ENCODE results near the gene FAM83D.

The FAM83D gene

DNA sequence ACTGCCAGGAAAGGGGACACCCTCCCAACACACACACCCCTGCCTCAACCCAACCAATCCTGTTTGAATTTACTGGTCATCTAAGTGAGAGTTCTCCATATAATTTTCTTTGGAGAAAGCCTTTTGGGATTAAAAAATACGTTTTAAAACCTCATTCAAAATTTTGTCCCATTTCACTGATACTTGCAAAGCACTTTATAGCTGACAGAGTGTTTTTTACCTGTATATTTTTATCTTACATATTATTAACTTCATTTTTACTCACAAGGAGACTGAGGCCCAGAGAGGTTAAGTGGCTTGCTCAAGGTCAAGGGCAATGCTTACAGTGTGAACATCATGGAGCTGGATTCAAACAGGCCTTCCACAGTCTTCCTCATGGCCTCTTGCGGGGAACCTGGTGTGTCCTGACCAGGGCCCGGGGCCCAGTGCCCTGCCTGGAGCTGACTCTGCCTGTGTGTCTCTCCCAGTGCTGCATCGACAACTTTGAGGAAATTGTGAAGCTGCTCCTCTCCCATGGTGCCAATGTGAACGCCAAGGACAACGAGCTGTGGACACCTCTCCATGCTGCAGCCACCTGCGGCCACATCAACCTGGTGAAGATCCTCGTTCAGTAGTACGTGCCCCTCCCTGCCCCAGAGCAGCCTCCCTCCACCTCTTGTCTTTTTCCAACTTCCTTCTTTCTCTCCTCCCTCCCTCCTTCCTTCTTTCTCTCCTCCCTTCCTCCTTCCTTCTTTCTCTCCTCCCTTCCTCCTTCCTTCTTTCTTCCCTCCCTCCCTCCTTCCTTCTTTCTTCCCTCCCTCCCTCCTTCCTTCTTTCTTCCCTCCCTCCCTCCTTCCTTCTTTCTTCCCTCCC lies 30.9 kb upstream of the FAM83D start:
- no peak for DNase-seq (ENCODE audit: low spot score)

DNA sequence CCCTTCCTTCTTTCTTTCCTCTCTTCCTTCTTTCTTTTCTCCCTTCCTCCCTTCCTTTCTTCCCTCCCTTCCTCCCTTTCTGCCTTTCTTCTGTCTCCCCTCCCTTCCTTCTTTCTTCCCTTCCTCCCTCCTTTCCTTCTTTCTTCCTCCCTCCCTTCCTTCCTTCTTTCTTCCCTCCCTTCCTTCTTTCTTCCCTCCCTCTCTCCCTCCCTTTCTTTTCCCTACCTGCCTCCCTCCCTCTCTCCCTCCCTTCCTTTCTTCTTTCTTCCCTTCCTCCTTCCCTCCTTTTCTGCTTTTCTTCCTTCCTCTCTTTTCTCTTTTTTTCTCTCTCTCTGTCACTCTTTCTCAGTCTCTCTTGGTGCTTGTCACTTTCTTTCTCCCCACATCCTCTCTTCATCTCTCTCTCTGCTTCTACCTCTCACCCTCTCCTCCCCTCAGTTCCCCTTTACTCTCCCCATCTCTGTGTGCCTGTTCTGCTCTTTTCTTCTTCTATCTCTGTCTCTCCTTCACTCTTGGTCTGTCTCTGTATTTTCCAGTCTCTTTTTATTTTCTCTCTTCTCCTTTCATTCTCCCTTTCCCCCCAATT lies 30.1 kb upstream of the FAM83D start:
- DNase-seq (ENCODE audit: low spot score), result no peak

- DNase-seq (ENCODE audit: low spot score), result no peak
Observed at GRCh38 chr20:38897267-38897666, 28.9 kb upstream of the FAM83D start.

DNA sequence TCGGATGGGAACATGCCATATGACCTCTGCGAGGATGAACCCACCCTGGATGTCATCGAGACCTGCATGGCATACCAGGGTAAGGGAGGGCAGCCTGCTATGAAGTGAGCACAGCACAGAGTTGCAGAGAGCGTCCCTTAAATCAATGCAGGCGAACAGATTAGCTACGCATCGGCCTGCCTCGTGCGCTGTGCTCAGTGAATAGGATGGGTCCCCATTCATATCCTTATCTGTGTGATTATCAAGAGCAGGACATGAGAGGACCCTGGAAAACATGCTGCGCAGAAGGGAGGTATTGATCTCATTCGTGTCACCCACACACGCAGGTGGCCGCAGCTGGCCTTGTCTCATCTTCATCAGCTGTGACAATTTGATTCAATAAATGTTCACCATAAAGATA lies 25.6 kb upstream of the FAM83D start:
- no peak for DNase-seq (ENCODE audit: low spot score)

DNA sequence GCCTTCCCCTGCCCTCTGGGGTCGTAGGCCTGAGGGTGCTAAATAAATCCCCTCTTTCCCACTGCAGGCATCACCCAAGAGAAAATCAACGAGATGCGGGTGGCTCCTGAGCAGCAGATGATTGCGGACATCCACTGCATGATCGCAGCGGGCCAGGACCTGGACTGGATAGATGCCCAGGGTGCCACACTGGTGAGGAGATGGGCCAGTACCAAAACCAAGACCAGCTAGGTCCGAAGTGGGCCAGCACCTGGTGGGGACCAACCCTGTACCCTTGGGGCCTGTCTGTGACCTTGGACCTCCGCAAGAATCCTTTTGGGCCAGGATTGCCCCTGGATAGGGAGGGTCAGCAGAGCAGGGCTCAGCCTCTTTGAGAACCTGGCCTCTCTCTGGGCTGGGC lies 23.6 kb upstream of the FAM83D start:
- no peak for DNase-seq (ENCODE audit: low spot score)

- DNase-seq (ENCODE audit: low spot score), result no peak
Observed at GRCh38 chr20:38903335-38903734, 22.9 kb upstream of the FAM83D start.

DNA sequence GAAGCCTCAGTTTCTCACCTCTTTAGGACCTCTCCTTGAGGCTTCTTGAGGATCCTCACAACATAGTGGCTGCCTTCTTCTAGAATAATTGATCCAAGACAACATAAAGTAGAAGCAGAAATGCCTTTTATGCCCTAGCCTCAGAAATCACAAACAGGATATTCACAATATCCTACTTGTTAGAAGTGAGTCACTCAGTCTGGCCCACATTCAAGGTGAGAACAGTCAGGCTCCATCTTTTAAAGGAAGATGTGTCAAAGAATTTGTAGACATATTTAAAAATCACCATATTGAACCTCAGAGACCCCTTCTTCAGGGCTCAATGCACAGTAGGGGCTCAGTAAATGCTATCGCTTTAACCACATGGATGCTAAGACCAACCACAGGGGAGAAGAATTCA lies 20.8 kb upstream of the FAM83D start:
- DNase-seq (ENCODE audit: low spot score), result no peak

DNA sequence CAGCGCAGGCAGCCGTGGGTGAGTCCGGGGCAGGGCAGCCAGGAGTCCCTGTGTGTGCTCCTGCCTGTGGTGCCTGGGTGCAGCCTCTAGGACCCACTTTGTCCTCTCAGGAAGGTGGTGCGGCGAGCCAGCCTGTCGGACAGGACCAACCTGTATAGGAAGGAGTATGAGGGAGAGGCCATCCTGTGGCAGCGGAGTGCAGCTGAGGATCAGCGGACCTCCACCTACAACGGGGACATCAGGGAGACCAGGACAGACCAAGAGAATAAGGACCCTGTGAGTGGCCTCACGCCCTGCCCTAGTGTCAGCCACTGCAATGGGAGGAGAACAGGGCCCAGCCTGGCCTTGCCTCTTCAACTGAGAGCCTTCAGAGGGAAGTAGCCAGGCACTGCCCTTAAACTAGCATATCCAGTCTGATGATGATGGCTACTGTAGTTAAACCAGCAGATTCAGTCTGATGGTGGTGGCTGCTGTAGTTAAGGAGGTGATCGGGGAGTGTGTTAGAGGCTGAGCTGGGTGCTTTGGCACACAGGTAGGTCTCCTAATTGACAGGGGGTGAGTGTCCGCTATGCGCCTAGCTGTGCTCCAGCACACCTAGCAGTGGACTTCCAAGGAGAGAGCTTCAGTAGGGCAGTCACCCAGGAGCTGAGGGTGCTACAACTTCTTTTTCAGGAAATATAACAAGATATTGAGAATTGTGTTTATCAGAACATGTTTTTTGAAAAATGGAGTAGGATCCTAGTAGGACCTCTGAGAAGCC lies 18.1 kb upstream of the FAM83D start:
- no peak for DNase-seq (ENCODE audit: low spot score)

- DNase-seq (ENCODE audit: low spot score), result no peak
Observed at GRCh38 chr20:38915355-38915754, 10.9 kb upstream of the FAM83D start.

- DNase-seq (ENCODE audit: low spot score), result no peak
Observed at GRCh38 chr20:38917657-38918056, 8.6 kb upstream of the FAM83D start.

- DNase-seq (ENCODE audit: low spot score), result no peak
Observed at GRCh38 chr20:38918172-38918571, 8.0 kb upstream of the FAM83D start.

DNA sequence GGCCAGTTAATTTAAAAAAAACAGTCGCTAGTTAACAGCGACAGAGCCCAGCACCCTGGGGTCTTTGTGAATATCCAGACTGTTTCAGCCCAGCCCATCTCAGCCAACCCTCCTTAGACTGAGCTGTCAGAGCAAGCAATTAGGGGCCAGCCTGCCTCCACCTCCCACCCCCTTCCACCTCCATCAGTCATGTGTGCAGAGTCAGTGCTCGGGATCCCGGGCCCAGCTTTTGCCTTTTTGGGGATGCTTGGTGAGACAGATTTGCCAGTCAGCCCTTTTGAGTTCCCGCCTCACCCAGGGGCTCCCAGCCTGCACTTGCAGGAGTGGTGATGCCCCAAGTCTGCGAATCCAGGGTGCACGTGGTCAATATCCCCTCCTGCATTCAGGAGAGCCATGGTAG lies 6.5 kb upstream of the FAM83D start:
- no peak for DNase-seq (ENCODE audit: low spot score)

DNA sequence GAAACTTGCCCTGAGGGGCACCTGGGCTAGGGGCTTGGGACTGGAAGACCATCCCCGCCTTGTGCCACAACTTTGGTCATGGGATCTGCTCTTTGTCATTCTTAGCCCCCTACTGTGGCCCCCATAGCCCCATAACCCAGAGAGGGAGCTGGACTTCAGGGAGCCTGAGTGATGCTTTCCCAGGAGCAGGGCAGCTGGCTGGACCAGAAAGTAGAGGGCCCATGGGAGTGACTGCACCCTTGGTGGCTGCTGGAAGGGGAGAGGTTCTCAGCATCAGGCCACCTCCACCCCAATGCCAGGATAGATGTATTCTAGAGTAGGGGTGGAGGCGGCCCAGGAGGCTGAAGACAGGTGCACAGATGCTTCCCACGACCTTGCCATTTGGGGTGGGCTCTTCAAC lies 5.8 kb upstream of the FAM83D start:
- DNase-seq (ENCODE audit: low spot score), result no peak

- no peak for DNase-seq (ENCODE audit: low spot score)
Observed at GRCh38 chr20:38920851-38921250, 5.4 kb upstream of the FAM83D start.

DNA sequence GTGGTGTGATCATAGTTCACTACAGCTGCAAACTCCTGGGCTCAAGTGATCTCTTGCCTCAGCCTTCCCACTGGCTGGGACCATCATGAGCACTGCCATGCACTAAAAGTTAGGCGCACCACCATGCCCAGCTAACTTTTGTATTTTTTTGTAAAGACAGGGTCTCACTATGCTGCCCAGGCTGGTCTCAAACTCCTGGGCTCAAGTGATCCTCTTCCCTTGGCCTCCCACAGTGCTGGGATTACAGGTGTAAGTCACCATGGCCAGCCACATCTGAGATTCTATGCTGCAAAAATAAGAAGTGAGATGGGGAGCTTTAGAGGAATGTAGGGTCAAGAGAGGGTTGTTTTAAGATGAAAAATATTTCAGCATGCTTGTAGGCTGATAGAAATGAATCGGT lies 1.5 kb upstream of the FAM83D start:
- no peak for DNase-seq (ENCODE audit: low spot score)

GRCh38 chr20:38926934-38927616 lies 858 bp downstream of the FAM83D start:
- no peak for DNase-seq (ENCODE audit: low spot score)

GRCh38 chr20:38927902-38928578 lies 1.8 kb downstream of the FAM83D start:
- DNase-seq (ENCODE audit: low spot score), result no peak

- no peak for DNase-seq (ENCODE audit: low spot score)
Observed at GRCh38 chr20:38930242-38930569, 4.0 kb downstream of the FAM83D start.

GRCh38 chr20:38931984-38932383 lies 5.8 kb downstream of the FAM83D start:
- no peak for DNase-seq (ENCODE audit: low spot score)

GRCh38 chr20:38932457-38933120 lies 6.4 kb downstream of the FAM83D start:
- DNase-seq (ENCODE audit: low spot score), result peak; percentile 29

- DNase-seq (ENCODE audit: low spot score), result no peak
Observed at GRCh38 chr20:38934530-38934929, 8.3 kb downstream of the FAM83D start.

DNA sequence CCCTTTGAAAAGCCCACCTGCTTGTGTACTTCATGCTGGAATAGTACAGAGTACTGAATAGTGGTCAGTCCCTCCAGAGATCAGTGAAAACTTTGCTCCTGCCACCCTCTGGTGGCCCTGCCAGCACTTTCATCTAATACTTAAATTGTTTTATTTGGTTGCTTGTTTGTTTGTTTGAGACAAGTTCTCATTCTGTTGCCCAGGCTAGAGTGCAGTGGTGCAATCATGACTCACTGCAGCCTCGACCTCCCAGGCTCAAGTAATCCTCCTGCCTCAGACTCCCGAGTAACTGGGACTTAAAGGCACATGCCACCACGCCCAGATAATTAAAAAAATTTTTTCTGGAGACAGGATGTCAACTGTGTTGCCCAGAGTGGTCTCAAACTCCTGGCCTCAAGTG lies 9.1 kb downstream of the FAM83D start:
- peak; percentile 28 for DNase-seq (ENCODE audit: low spot score)
